GM12874 (cell line): ENCODE data around the gene OR10AG1.

Source experiments
- CTCF ChIP-seq: IDR thresholded peaks from 2 replicates; pipeline ENCODE4 v1.5.1; 2011; ENCODE audit warnings: low read depth, mild to moderate bottlenecking, control low read depth, low read length, moderate library complexity; ENCODE audit not compliant: insufficient read depth

Gene OR10AG1

GRCh38 chr11:55956521-55956920 lies 13.2 kb downstream of the OR10AG1 start:
- TF ChIP-seq CTCF = no peak

GRCh38 chr11:55949330-55949729 lies 20.4 kb downstream of the OR10AG1 start:
- TF ChIP-seq CTCF = no peak

GRCh38 chr11:55942785-55943392 lies 26.9 kb downstream of the OR10AG1 start:
- no peak for TF ChIP-seq CTCF

GRCh38 chr11:55936300-55936699 lies 33.4 kb downstream of the OR10AG1 start, which contains the start of gene OR5I1:
OR5I1 (minus strand) TSS chr11:55936400; CDS start chr11:55936400, 0 bp downstream.
- TF ChIP-seq CTCF = no peak

GRCh38 chr11:55920537-55920936 lies 49.2 kb downstream of the OR10AG1 start:
- TF ChIP-seq CTCF = no peak
